ENCODE measurements around the gene MSH2. TPM values are rescaled to one million over a fixed set of nuclear protein-coding genes. Genes with fewer than 3 reads are reported as not detected.
A peak's percentile ranks its signal among the peaks of the same experiment; 100 is the strongest.

Gene MSH2
- total and polyA plus RNA-seq, 2 of the 13 experiments (the other 11 are each of a cell fraction or from before 2014, with no cell fraction given) = 19.9 to 76.3 TPM

DNA sequence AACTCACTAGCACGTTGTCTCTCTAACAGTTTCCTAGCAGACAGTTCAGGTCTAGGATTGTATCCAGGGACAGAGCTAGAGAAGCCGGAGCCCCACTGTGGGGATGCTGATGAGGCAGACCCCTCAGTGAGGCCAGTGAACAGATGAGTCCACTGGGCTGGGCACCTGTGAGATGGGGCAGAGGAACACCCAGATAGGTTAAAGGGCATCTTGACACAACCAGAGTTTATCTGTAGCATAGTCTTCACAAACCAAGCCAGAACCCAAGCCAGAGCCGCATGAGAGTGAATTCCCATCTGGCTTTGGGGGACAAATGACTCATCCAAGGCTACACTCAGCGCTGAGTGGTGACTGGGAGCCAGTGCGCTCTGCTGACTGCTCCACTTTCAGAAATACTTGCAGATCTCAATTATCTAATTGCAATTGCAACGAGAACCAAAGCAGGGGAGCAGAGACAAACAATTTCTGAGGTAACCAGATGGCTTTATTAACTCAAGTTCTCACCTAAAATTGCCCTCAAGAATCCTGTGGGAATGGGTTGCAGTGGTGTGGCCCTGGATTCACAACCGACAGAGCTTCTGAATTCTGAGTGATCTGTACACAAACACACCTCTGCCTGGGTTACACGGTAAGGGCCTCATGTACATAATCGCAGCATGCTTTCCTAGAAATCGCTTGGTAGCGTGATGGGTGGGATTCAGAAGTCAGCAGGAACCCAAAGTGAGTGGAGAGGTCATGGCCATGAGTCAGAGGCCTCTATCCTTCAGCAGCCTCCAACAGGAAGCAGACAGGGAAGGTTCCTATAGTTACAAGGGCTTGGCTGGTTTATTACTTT lies 48.7 kb upstream of the MSH2 start (continued):
- TF ChIP-seq TRAFD1 (CRISPR knock-in tag; IDR thresholded peaks at IDR 0.05; ENCODE audit: borderline replicate concordance) (no peak), SUZ12 (IDR thresholded peaks at IDR 0.05; ENCODE audit: low read depth, low read length) (no peak), ZSCAN25 (CRISPR knock-in tag; IDR thresholded peaks at IDR 0.05) (peak; percentile 82; the same call in 1 of the 2 replicates), SMARCC2 (IDR thresholded peaks at IDR 0.05) (no peak), FOXO1 (CRISPR knock-in tag; IDR thresholded peaks at IDR 0.05) (0 out of 2 replicates have a peak, but pooled peaks have one; percentile 25), ZNF7 (CRISPR knock-in tag; IDR thresholded peaks at IDR 0.05) (no peak), MYPOP (CRISPR knock-in tag; IDR thresholded peaks at IDR 0.05) (no peak), ZNF274 (CRISPR knock-in tag; IDR thresholded peaks at IDR 0.05) (no peak; the same call in 1 of the 2 replicates), UBTF (CRISPR knock-in tag; IDR thresholded peaks at IDR 0.05) (peak; percentile 39; the same call in 1 of the 2 replicates), ZNF747 (CRISPR knock-in tag; IDR thresholded peaks at IDR 0.05; ENCODE audit: borderline replicate concordance) (no peak), ZBTB46 (CRISPR knock-in tag; IDR thresholded peaks at IDR 0.05; ENCODE audit: borderline replicate concordance) (no peak)
- TF ChIP-seq, protein P1, sequence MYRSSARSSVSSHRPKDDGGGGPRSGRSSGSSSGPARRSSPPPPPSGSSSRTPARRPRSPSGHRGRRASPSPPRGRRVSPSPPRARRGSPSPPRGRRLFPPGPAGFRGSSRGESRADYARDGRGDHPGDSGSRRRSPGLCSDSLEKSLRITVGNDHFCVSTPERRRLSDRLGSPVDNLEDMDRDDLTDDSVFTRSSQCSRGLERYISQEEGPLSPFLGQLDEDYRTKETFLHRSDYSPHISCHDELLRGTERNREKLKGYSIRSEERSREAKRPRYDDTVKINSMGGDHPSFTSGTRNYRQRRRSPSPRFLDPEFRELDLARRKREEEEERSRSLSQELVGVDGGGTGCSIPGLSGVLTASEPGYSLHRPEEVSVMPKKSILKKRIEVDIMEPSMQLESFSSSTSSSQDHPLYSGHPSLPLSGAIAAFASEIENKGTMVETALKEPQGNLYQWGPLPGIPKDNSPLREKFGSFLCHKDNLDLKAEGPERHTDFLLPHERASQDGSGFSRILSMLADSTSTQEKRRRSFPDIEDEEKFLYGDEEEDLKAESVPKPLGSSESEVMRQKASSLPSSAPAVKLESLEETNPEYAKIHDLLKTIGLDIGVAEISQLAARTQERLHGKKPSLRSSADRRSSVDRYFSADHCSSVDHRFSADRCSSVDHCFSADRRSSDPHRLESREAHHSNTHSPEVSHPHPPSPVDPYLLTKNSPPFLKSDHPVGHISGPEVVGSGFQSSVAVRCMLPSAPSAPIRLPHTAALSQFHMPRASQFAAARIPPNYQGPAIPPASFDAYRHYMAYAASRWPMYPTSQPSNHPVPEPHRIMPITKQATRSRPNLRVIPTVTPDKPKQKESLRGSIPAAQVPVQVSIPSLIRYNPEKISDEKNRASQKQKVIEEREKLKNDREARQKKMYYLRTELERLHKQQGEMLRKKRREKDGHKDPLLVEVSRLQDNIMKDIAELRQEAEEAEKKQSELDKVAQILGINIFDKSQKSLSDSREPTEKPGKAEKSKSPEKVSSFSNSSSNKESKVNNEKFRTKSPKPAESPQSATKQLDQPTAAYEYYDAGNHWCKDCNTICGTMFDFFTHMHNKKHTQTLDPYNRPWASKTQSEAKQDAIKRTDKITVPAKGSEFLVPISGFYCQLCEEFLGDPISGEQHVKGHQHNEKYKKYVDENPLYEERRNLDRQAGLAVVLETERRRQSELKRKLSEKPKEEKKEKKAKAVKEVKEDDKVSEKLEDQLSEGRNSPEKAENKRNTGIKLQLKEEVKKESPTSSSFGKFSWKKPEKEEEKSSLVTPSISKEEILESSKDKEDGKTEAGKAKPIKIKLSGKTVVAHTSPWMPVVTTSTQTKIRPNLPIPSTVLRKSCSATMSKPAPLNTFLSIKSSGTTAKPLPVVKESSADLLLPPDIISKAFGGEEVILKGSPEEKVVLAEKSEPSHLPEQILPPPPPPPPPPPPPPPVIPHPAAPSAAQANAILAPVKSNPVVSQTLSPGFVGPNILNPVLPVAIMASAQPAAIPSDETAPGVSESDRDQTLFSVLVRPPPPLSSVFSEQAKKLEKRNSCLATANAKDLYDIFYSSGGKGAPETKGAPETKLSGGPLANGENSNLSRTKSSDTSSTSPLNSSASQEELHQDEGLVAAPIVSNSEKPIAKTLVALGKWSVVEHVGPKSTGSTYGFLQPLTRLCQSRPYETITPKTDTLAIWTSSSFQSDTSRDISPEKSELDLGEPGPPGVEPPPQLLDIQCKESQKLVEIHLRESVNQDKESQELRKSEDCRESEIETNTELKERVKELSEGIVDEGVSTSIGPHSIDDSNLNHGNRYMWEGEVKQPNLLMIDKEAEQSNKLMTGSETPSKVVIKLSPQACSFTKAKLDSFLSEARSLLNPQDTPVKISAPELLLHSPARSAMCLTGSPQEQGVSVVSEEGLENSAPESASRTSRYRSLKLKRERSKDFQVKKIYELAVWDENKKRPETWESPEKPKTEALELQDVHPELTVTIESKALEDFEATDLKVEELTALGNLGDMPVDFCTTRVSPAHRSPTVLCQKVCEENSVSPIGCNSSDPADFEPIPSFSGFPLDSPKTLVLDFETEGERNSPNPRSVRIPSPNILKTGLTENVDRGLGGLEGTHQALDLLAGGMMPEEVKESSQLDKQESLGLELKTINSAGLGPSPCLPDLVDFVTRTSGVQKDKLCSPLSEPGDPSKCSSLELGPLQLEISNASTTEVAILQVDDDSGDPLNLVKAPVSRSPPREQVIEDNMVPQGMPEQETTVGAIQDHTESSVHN (CRISPR knock-in tag; IDR thresholded peaks at IDR 0.05) = no peak
